Esophagus (tissue), 2 donors: ENCODE data around the gene DTNB. TPM values are rescaled to one million over a fixed set of nuclear protein-coding genes. Genes with fewer than 3 reads are reported as not detected.

Experiments
- H3K27ac ChIP-seq, 2 donors: one replicate each; pipeline ENCODE4 v1.5.1; 2013; ENCODE audit warnings: low read depth in 2 of 2, mild to moderate bottlenecking in 2 of 2, inconsistent platforms in 1 of 2, low read length in 1 of 2, moderate library complexity in 1 of 2
- H3K27me3 ChIP-seq, 2 donors: one replicate each; pipeline ENCODE4 v1.6.1; 2013; ENCODE audit warnings: low read length in 2 of 2, control low read depth in 1 of 2, mild to moderate bottlenecking in 1 of 2; ENCODE audit not compliant: insufficient read depth in 2 of 2, control insufficient read depth in 1 of 2
- H3K36me3 ChIP-seq, 2 donors: one replicate each; pipeline ENCODE4 v1.6.1; 2013; ENCODE audit warnings: low read length in 1 of 2; ENCODE audit not compliant: control insufficient read depth in 2 of 2, insufficient read depth in 2 of 2
- H3K4me1 ChIP-seq, 2 donors: one replicate each; pipeline ENCODE4 v1.6.1; 2013; ENCODE audit warnings: low read length in 1 of 2; ENCODE audit not compliant: control insufficient read depth in 2 of 2, insufficient read depth in 2 of 2
- H3K4me3 ChIP-seq, 2 donors: one replicate each; pipeline ENCODE4 v1.5.1; 2013; ENCODE audit warnings: low read length in 2 of 2, mild to moderate bottlenecking in 2 of 2, low read depth in 1 of 2, moderate library complexity in 1 of 2
- H3K9me3 ChIP-seq, 2 donors: one replicate each; pipeline ENCODE4 v1.6.1; 2013; ENCODE audit warnings: mild to moderate bottlenecking in 2 of 2, low read depth in 1 of 2, low read length in 1 of 2, moderate library complexity in 1 of 2; ENCODE audit not compliant: control insufficient read depth in 2 of 2, insufficient read depth in 1 of 2
- WGBS, 2 donors: extraction: QIAGEN DNeasy Blood & Tissue Kit; methylation state at CpG; one replicate each; pipeline ENCODE4 v1.1.7; 2013; 5-methylcytosine and 5-hydroxymethylcytosine counted together
- polyA plus RNA-seq, 2 donors: library from polyadenylated mRNA; stranded (reverse); fragments of 200-250 nt; gene quantifications; one replicate each; pipeline ENCODE4 v1.2.3, GENCODE V29; 2013
- donor health status: healthy with polysubstance abuse.
- donor health status: Bipolar disorder and iron deficiency.

DTNB gene
- polyA plus RNA-seq, 2 donors = 7.9 to 13.9 TPM

DNA sequence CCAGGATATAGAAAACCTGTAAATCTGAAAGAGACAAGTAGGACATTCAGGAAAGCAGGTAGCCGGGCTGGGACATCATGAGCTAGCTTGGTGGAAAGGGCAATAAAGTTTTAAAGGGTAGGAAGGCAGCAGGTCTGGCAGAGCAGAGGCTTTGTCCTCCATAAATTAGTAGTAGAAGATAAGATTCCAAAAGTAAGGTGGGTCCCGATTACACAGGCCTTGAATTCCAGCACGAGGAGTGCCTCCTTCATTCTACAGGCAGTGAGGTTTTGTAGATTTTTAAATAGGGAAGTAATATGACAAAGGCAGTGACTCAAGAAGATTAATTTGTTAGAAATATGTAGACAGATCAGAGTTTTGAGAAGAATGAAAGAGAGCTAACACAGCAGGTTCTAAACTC, 160.7 kb downstream of the DTNB start:
- H3K36me3 ChIP-seq = no peaks in the 10 kb centered on the region
- H3K9me3 ChIP-seq = no peaks in the 10 kb centered on the region
- H3K4me3 ChIP-seq = no peak overlapping the region
- H3K4me1 ChIP-seq = no peaks in the 10 kb centered on the region
- peak overlapping the region in 1 of 2 donors; percentile 7 for H3K27ac ChIP-seq
- WGBS, 2 donors = 62 to 69% methylated on average over 3 of the region's 3 CpGs
- no peaks in the 10 kb centered on the region for H3K27me3 ChIP-seq

DNA sequence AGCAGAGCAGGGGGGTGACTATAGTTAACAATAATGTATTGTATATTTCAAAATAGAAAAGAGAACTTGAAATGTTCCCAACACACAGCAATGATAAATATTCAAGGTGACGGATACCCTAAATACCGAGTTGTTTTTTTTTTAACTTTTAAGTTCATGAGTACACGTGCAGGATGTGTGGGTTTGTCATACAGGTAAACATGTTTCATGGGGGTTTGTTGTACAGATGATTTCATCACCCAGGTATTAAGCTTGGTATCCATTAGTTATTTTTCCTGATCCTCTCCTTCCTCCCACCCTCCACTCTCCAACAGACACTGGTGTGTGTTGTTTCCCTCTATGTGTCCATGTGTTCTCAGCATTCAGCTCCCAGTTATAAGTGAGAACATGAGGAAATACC, 167.2 kb downstream of the DTNB start:
- H3K4me3 ChIP-seq = no peak overlapping the region
- 78 to 89% methylated on average over 3 of the region's 3 CpGs for WGBS, 2 donors
- no peaks in the 10 kb centered on the region for H3K27me3 ChIP-seq
- H3K4me1 ChIP-seq = no peaks in the 10 kb centered on the region
- no peak overlapping the region for H3K27ac ChIP-seq
- H3K36me3 ChIP-seq = no peaks in the 10 kb centered on the region
- no peaks in the 10 kb centered on the region for H3K9me3 ChIP-seq

GRCh38 chr2:25505622-25506021, 167.8 kb downstream of the DTNB start:
- WGBS, 2 donors = 86 to 90% methylated on average over 2 of the region's 2 CpGs
- no peaks in the 10 kb centered on the region for H3K27me3 ChIP-seq

GRCh38 chr2:25505182-25505581, 168.2 kb downstream of the DTNB start:
- Histone ChIP-seq H3K4me1 (no peaks in the 10 kb centered on the region), H3K4me3 (no peak overlapping the region), H3K9me3 (no peaks in the 10 kb centered on the region), H3K36me3 (no peaks in the 10 kb centered on the region), H3K27me3 (no peaks in the 10 kb centered on the region), H3K27ac (no peak overlapping the region)
- WGBS, 2 donors = 84 to 86% methylated on average over 3 of the region's 3 CpGs

More at GRCh38 chr2:25505622-25506021, 167.8 kb downstream of the DTNB start:
- Histone ChIP-seq H3K27ac (no peak overlapping the region), H3K36me3 (no peaks in the 10 kb centered on the region), H3K4me3 (no peak overlapping the region), H3K9me3 (no peaks in the 10 kb centered on the region), H3K4me1 (no peaks in the 10 kb centered on the region)

DNA sequence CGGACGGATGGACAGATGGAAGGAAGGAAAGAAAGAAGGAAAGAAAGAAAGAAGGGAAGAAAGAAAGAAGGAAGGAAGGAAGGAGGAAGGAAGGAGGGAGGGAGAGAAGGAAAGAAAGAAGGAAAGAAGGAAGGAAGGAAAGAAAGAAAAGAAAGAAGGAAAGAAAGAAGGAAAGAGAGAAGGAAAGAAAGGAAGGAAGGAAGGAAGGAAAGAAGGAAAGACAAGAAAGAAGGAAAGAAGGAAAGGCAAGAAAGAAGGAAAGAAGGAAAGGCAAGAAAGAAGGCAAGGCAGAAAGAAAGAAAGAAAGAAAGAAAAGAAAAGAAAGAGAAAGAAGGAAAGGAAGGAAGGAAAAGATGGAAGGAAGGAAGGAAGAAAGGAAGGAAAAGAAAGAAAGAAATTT, 169.1 kb downstream of the DTNB start:
- H3K4me3 ChIP-seq = no peak overlapping the region
- 97 to 98% methylated on average over 2 of the region's 2 CpGs for WGBS, 2 donors

DNA sequence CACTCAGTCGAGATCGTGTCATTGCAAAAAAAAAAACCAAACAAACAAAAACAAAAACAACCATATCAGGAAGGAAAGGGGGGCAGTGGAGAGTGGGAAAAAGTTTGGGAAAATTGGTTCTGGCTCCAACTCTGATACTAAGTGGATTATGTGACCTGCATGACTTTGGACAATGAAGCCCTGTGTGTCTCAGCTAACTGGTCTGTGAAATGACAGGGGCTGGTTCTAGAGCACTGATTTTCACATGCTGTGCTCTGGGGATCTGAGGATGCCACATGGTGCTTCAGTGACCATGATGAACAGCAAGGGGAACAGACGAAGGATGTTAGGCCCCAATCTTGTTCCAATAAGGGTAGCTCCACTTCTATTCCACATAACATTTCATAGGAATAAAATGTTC, 174.2 kb downstream of the DTNB start:
- no peaks in the 10 kb centered on the region for H3K27me3 ChIP-seq
- 96% methylated on average over 3 of the region's 3 CpGs for WGBS, 2 donors

More for the DNA sequence above, 169.1 kb downstream of the DTNB start:
- Histone ChIP-seq H3K36me3 (no peaks in the 10 kb centered on the region), H3K27me3 (no peaks in the 10 kb centered on the region), H3K4me1 (no peaks in the 10 kb centered on the region), H3K9me3 (no peaks in the 10 kb centered on the region), H3K27ac (no peak overlapping the region)

DNA sequence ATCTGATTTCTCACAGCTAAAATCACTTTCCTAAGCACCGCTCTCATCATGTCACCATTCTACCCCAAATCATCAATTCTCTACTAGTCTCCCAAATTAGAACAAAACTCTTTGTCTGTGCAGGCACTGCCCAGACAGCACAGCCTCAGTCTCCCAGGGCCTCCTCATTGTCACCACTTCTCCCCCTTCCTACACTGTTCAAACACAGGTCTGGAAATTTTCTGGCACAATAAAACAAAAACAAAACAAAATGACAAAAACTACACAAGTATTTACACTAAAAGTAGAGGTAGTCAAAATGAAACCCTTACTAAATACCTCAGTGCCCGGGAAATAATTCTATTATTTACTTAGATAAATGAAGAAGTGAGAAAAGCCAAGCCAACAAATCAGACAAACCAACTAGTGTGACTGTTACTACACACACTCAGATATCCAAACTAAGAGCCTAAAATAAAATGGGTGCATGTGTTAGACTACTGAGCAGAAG, 175.4 kb downstream of the DTNB start:
- Histone ChIP-seq H3K36me3 (no peaks in the 10 kb centered on the region), H3K27ac (no peak overlapping the region), H3K27me3 (no peaks in the 10 kb centered on the region), H3K4me1 (no peaks in the 10 kb centered on the region), H3K4me3 (no peak overlapping the region), H3K9me3 (no peaks in the 10 kb centered on the region)
- 78 to 82% methylated on average over 2 of the region's 2 CpGs for WGBS, 2 donors

More for the DNA sequence above, 174.2 kb downstream of the DTNB start:
- no peak overlapping the region for H3K4me3 ChIP-seq
- H3K9me3 ChIP-seq = no peaks in the 10 kb centered on the region
- no peak overlapping the region for H3K27ac ChIP-seq
- no peaks in the 10 kb centered on the region for H3K4me1 ChIP-seq
- no peaks in the 10 kb centered on the region for H3K36me3 ChIP-seq

DNA sequence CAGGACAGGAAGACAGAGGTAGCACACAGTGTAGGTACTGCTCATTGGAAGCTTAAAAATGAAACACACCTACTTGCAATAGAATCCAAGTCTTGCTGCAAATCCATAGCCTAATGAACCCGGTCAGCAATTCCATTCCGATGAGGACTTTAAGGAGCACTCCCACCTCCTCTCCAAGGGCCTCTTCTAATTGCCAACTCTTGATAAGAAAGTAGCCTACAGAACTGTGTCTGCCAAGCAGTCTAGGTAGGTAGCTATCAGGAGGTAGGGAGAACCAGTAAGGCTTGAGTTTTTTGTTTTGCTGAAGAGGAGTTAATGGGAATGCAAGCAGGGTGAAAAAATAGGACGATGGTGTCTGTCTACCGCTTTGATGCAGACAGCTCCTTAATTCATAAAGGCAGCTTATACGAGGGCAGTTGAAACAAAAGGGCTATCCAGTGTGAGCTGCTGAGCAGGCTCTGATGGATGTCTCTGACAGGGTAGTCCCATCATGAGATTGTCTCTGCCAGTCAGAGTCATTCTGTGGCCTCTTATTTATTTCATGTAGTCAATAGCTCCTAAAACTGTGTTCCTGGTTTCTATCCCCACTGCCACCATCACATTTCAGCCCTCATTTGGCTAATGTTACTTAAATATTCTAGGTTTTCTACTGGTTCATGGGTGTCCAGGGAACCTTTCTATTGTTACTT, 176.0 kb downstream of the DTNB start:
- Histone ChIP-seq H3K27me3 (no peaks in the 10 kb centered on the region), H3K36me3 (no peaks in the 10 kb centered on the region), H3K4me1 (no peaks in the 10 kb centered on the region), H3K9me3 (no peaks in the 10 kb centered on the region), H3K27ac (no peak overlapping the region), H3K4me3 (no peak overlapping the region)
- 92 to 95% methylated on average over 5 of the region's 5 CpGs for WGBS, 2 donors

GRCh38 chr2:25494616-25495015, 178.8 kb downstream of the DTNB start:
- H3K27ac ChIP-seq = no peak overlapping the region
- WGBS, 2 donors = 97% methylated on average over 2 of the region's 2 CpGs
- no peaks in the 10 kb centered on the region for H3K9me3 ChIP-seq
- no peak overlapping the region for H3K4me3 ChIP-seq
- H3K36me3 ChIP-seq = no peaks in the 10 kb centered on the region
- no peaks in the 10 kb centered on the region for H3K4me1 ChIP-seq
- H3K27me3 ChIP-seq = no peaks in the 10 kb centered on the region

DNA sequence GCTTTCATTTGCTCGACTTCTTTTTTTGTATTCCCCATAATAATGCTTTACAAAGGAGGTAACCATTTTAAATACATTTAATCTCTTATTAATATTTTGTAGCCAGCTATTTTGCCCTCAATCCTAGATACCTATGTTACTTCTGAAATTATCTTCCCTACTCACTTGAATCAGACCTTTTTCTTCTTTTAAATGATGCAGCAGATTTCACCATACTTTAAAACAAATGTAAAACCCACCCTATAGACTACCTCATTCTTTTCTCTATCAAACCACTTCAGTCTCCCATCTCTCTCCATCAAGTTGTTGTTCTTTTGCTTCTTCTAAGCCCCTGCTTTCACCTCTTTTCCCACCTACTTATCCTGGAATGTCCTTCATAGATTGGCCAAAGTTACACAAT, 180.2 kb downstream of the DTNB start:
- WGBS, 2 donors = 82 to 94% methylated on average over 1 of the region's 1 CpG
- H3K4me1 ChIP-seq = no peaks in the 10 kb centered on the region

More for the DNA sequence above, 180.2 kb downstream of the DTNB start:
- H3K27ac ChIP-seq = no peak overlapping the region
- no peak overlapping the region for H3K4me3 ChIP-seq
- no peaks in the 10 kb centered on the region for H3K36me3 ChIP-seq
- H3K27me3 ChIP-seq = no peaks in the 10 kb centered on the region
- H3K9me3 ChIP-seq = no peaks in the 10 kb centered on the region
